Activated T-cell treated with anti-CD3 and anti-CD28 coated beads, Interleukin-2, amount 50 U/mL, for 24 hours (primary cell): ENCODE results near the gene FAM131C.

Experiments
- DNase-seq: peaks from one replicate; pipeline ENCODE4 v3.0.0-alpha.2; 2020
- H3K27ac Mint-ChIP-seq: 2 replicates; pipeline ENCODE4 v1.8.0; 2020; ENCODE audit warnings: mild to moderate bottlenecking, mixed read lengths
- H3K27me3 Mint-ChIP-seq: 2 replicates; pipeline ENCODE4 v1.8.0; 2020; ENCODE audit warnings: mixed read lengths
- H3K36me3 Mint-ChIP-seq: 2 replicates; pipeline ENCODE4 v1.8.0; 2020; ENCODE audit warnings: low read depth, mixed read lengths
- H3K4me1 Mint-ChIP-seq: 2 replicates; pipeline ENCODE4 v1.8.0; 2020; ENCODE audit warnings: low read depth, mixed read lengths
- H3K4me3 Mint-ChIP-seq: 2 replicates; pipeline ENCODE4 v1.8.0; 2020; ENCODE audit warnings: mild to moderate bottlenecking, moderate library complexity, mixed read lengths
- H3K9me3 Mint-ChIP-seq: 2 replicates; pipeline ENCODE4 v1.8.0; 2020; ENCODE audit warnings: mixed read lengths

The FAM131C gene

DNA sequence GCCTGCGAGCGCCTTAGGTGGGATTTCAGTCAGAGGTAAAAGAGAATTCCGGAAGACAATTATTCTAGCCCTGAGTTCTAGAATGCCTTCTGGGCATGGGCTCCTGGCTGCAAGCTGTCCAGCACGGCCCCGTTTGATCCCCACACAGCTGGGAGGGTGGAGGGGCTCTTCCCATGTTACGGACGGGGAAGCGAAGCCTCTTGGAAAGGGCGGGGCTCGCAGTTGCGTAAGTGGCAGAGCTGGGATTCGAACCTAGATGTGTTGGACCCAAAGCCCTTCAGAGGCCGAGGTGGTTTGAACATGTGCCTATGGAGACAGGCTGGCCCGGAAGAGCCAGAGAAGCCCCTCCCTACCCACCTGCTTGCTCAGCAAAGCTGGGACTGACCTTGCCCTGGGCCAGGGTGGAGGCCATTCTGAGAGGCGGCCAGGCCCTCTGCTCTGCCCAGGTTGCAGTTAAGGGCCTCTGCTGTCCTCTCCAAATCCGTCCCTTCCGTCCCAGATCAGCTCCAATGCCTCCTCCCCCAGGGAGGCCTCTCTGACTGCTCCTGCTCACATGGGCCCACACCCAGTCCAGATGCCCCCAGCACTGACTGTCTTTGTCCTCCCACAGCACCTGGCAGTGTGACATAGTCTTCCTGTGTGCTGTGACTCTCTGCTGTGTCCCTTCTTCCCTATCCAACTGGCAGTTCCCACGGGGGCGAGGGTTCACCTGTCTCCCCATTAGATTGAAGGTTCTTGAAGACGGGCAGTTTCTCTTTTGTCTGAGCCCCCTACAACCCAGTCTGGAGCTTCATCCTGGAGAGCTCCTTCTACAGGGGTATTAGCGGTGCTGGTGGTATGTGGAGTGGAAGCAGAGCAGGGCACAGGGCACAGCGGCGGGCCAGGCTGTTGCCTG is 54.5 kb downstream of the FAM131C start:
- no peak for DNase-seq
- H3K27ac Mint-ChIP-seq, result no peak overlapping the region
- no peaks in the 10 kb centered on the region for H3K36me3 Mint-ChIP-seq
- H3K4me1 Mint-ChIP-seq, result no peaks in the 10 kb centered on the region
- H3K4me3 Mint-ChIP-seq, result no peak overlapping the region
- H3K9me3 Mint-ChIP-seq, result no peaks in the 10 kb centered on the region
- H3K27me3 Mint-ChIP-seq, result peaks cover 7% of the 10 kb centered on the region

DNA sequence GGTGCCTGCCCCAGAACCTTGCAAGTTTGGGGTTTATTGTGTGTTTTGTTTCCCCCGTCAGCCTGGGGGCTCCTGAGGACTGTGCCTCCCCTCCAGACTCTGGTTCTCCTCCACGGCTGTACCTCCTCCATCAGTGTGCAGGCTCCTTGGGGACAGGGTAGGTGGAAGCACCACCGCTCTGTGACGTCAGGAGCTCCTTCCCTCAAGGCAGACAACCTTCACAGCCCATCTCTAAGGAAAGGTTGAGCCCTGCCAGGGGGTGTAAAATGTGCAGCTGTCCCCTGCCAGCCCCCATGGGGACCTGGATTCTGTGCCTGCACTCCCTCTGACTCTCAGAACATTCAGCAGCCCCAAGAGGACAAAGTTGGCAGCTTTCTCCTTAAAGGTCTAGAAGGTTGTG is 55.1 kb downstream of the FAM131C start:
- Mint-ChIP-seq H3K27me3 (peaks cover 9% of the 10 kb centered on the region), H3K4me3 (no peak overlapping the region), H3K27ac (no peak overlapping the region), H3K9me3 (no peaks in the 10 kb centered on the region), H3K36me3 (no peaks in the 10 kb centered on the region), H3K4me1 (peaks cover 2% of the 10 kb centered on the region)
- DNase-seq, result no peak

DNA sequence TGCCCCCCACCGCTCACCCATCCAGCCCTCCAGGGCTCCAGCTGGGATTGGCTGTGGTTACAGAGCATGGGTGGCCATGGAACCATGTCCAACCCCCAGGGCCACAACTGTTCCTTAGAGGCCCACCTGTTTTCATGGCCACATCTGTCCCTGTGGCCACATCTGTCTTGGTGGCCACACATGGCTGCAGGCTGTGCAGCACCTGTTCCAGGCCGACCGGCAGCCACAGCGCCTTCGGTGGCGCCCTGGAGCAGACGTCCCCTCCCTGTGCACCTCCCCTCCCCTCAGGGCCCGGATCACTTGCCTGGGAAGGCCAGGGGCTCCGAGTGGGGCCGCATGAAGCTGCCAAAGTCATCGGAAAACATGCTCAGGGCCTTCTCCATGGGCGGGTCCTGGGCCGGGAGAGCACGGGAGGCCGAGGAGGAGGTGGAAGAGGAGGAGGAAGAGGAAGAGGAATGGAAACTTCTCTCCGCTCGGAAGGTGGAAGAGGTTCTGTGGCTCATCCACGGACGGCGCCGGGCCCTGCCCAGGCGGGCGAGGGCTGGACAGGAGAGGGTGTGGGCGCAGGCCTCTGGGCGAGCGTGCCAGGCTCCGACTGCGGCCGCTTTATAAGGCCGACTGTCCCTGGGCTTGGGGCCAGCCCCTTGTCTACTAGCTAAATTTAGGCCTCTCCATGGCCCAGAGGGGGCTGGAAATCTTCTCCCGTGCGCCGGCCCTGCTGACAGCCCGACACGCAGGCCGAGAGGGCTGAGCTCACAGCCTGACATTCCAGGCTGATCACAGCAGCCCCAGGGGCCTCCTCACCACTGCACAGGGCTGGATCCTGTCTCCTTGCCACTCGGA is 55.8 kb downstream of the FAM131C start, which contains the start of gene HSPB7:
Gene HSPB7 (minus strand): TSS at position 583 of the 843 bp plus-strand sequence. CDS start 80 bp downstream, at position 503.
- Mint-ChIP-seq H3K36me3 (no peaks in the 10 kb centered on the region), H3K4me1 (peaks cover 2% of the 10 kb centered on the region), H3K27me3 (peaks cover 9% of the 10 kb centered on the region), H3K9me3 (no peaks in the 10 kb centered on the region), H3K27ac (no peak within 1 kb of the TSS), H3K4me3 (no peak within 1 kb of the TSS)
- DNase-seq, result no peak

DNA sequence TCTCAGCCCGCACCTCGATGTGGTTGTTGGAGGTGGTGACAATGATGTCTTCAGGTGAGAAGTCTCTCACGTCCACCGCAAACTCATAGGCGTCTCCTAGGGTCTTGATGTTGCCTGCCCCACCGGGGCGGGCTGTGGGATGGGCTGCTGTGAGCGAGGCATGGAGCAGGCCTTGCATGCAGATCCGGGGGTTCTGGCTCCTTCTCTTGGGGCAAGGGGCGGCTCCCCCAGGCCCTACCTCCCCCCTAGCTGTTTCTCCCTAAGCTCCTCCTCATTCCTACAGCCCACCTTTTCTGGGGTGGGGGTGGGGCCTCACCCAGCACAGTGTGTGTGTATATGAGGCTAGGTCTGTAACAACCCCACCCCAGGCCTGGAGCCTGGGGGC is 56.4 kb downstream of the FAM131C start:
- no peak overlapping the region for H3K27ac Mint-ChIP-seq
- no peak overlapping the region for H3K4me3 Mint-ChIP-seq
- DNase-seq, result no peak
- no peaks in the 10 kb centered on the region for H3K9me3 Mint-ChIP-seq
- peaks cover 15% of the 10 kb centered on the region for H3K27me3 Mint-ChIP-seq
- H3K36me3 Mint-ChIP-seq, result no peaks in the 10 kb centered on the region
- H3K4me1 Mint-ChIP-seq, result peaks cover 8% of the 10 kb centered on the region

DNA sequence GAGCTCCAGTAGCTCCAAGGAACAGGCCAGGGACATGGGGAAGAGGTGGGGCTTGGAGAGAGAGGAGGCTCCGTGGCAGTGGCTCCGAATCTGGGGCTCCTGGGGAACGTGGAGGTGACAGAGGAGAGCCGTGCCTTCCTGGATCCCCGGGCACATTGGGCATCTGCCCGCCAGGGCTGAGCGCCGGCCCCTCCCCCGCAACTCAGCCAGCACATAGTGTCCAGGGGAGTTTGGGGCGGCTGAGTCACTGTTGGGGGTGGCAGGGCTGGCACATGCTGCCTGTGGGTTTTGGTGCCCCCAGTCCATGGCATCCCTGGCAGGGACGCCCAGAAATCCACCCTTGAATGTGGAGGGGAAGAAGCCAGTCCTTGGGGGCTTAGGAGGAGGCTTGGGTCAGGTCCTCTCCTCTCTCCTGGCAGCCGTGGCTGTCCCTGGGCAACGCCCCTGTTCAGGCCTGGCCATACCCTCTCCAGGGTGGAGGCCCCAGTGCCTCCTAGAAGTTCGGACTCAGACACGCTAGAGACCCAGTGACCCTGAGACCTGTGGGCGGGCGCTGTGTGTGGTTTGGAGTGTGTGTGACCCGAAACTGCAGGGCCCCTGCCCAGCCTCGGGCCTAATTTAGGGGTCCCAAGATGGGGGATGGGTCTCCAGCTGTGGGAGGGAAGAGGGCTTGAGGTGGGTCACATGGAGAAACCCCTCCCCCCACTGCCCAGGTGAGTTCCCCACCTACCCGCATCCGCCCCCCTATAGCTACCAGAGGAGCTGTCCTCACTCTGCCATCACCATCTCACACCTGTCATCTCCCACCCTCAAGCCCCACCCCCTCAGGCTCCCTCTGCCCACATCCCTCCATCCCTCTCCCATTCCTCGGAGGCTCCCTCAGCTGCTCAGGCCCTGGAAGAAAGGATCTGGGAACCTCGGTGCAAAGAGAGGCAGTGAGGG is 57.2 kb downstream of the FAM131C start:
- Mint-ChIP-seq H3K4me1 (peaks cover 8% of the 10 kb centered on the region), H3K4me3 (no peak overlapping the region), H3K27ac (no peak overlapping the region), H3K9me3 (no peaks in the 10 kb centered on the region), H3K27me3 (peaks cover 19% of the 10 kb centered on the region), H3K36me3 (no peaks in the 10 kb centered on the region)
- no peak for DNase-seq

DNA sequence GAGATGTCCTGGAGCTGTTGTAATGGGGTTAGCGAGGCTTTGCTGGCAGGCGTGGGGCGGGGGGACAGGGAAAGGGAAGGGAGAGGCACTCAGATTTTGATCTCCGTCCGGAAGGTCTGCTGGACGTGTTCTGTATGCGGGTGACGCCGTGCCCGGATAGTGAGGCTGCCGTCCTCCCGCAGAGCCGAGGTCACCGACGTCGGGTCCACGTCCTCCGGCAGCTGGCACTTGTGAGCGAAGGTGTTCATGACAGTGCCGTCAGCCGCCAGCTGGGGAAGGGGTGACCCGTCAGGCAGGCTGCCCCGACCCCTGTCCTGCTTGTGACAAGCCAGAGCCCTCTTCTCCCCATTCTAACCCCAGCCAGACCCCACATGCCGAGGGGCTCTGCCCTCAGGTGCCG is 58.0 kb downstream of the FAM131C start:
- Mint-ChIP-seq H3K4me3 (no peak overlapping the region), H3K27ac (no peak overlapping the region), H3K4me1 (peaks cover 8% of the 10 kb centered on the region), H3K9me3 (no peaks in the 10 kb centered on the region), H3K27me3 (peaks cover 19% of the 10 kb centered on the region), H3K36me3 (no peaks in the 10 kb centered on the region)
- DNase-seq, result no peak

DNA sequence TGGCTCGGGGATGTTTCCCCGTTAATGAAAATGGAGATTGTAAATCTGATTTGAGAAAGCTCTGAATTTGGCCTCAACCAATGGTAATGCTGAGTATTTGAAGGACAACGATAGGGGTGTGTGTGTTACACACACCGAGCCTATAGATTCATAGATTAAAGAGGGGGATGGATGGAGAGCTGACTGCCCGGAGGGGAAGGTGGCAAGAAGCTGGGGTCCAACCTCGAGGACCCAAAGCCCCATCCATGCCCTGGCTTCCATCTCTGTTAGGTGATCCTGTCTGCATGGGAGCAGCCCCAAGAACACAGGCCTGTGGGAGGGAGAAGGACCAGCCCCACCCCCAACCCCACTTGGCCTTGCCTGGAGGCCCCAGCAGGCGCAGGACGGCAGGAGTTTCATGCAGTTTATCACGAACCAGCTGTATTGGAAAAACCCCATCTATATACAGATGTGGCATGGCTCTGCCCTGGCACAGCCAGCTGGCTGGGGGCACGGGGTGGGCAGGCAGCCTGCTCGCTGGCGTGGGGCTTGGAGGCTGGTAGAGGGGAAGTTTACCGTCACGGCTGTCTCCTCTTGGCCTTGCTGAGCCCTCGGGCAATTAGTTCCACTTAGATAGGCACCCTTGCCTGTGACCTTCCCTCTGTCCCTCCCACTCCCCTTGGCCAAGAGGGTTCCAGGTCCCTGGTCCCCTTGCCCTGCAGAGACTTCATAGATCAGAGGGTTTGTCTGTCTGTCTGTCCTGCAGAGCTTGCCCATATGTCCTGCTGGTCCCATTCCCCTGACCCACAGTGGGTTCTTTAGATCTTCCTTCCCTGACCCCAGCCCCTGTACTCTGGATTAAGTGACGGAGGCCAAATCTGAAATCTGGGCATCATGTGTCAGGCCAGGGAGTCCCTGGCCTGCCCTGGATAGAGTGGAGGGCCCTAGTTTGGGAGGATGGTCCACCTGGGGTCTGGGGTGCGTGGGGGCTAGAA is 58.7 kb downstream of the FAM131C start:
- Mint-ChIP-seq H3K4me3 (no peak overlapping the region), H3K4me1 (peaks cover 8% of the 10 kb centered on the region), H3K36me3 (no peaks in the 10 kb centered on the region), H3K27ac (no peak overlapping the region), H3K9me3 (no peaks in the 10 kb centered on the region), H3K27me3 (peaks cover 19% of the 10 kb centered on the region)
- no peak for DNase-seq

DNA sequence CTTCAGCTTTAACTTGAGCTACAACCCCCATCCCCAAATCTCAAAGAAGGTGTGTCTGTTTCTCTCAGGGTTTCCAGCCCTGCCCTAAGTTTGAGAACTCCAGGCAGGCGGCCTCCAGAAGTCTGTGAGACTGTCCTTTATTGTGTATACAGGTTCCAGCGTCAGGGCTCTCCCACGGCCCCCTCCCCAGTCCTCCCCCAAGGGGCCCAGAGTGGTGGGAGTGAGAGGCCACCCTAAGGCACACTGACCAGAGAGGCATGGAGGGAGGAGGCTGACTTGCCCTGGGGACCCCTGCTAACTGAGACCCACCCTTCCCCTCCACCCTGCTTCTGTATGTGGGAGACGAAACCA is 59.6 kb downstream of the FAM131C start:
- no peak for DNase-seq
- Mint-ChIP-seq H3K9me3 (no peaks in the 10 kb centered on the region), H3K27me3 (peaks cover 19% of the 10 kb centered on the region), H3K4me3 (no peak overlapping the region), H3K4me1 (peaks cover 8% of the 10 kb centered on the region), H3K36me3 (no peaks in the 10 kb centered on the region), H3K27ac (no peak overlapping the region)

DNA sequence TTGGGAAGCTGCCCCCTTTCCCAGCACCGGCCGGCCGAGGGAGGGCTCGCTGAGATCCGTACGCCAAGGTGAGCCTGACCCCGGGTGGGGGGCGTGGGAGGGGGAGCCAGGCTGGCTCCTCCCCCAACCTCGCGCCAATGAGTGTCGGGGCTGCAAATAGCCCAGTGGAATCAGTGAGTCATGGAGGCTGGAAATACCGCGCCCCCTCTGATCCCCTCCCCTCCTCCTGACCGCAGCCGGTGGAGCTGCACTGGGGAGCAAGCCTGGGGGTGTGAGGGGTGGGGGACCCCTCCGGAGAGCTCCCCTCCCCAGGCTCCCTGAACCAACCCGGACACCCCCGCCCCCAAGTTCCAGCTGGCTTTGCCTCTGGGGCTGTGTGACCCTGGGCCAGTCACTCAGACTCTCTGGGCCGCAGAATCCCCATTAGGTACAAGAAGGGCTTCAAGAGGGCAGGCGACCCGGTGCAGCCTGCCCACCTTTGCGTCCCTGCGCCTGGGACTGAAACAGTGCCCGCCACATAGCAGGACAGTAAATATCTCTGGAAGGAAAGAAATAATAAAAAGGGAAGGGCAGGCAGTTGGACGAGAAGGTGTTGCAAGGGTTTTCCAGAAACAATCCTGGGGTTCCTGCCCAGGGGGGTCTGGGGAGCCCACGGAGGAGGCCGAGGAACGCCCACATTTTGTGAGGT is 60.1 kb downstream of the FAM131C start:
- Mint-ChIP-seq H3K27ac (no peak overlapping the region), H3K27me3 (peaks cover 19% of the 10 kb centered on the region), H3K9me3 (no peaks in the 10 kb centered on the region), H3K4me3 (no peak overlapping the region), H3K36me3 (no peaks in the 10 kb centered on the region), H3K4me1 (peaks cover 8% of the 10 kb centered on the region)
- peak; percentile 71 for DNase-seq

DNA sequence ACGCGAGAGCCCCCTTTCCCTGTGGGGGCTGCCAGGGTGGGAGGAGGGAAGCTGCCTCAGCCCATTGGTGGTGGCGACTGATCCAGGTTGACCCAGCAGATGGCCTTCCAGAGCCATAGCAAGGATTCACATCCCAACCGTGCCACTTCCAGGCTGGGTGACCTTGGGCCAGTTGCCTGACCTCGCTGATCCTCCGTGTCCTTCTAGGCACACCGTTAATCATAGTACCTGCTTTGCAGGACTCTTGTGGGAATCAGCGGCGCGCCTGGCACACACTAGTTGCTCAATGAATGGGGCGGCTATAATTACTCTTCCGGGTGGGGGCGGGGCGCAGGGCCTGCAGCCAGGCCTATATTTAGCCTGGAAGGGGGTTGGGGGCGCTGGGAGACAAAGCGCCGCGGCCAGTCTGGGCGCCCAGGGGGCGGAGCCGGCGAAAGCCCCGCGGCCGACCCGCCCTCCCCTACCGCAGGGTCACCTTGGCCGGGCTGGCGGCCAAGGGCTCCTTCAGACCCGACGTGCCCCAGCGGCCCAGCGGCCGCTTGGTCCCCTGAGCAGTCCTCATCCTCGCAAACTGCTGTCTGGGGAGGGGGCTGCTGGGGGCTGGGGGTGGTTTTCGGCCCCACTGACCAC is 60.7 kb downstream of the FAM131C start:
- peak; percentile 63 for DNase-seq
- peaks cover 8% of the 10 kb centered on the region for H3K4me1 Mint-ChIP-seq
- H3K4me3 Mint-ChIP-seq, result peak overlapping the region; percentile 20
- no peaks in the 10 kb centered on the region for H3K9me3 Mint-ChIP-seq
- H3K36me3 Mint-ChIP-seq, result no peaks in the 10 kb centered on the region
- H3K27me3 Mint-ChIP-seq, result peaks cover 19% of the 10 kb centered on the region
- peak overlapping the region; percentile 14 for H3K27ac Mint-ChIP-seq

DNA sequence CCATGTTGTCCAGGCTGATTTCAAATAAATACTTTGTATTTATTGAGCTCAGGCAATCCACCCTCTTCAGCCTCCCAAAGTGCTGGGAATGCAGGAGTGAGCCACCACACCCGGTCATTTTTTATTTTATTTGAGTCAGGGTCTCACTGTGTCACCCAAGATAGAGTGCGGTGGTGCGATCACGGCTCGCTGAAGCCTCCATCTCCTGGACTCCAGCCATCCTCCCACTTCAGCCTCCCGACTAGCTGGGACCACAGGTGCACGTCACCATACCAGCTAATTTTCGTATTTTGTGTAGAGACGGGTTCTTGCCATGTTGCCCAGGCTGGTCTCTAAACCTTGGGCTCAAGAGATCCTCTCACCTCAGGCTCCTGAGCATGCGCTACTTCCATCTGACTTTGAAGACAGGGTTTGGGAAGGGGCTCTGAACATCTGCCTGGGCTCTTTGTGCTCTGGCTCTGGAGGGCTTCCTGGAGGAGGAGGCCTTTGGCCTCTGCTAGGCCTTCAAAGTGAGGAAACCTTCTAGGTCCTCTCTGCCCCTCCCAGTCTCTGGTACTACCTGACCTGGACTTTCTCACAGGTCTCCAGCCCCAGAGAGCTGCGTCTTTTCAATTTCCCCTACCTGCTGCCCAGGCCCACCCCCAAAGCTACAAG is 61.4 kb downstream of the FAM131C start:
- Mint-ChIP-seq H3K4me1 (peaks cover 9% of the 10 kb centered on the region), H3K4me3 (peak overlapping the region; percentile 20), H3K36me3 (no peaks in the 10 kb centered on the region), H3K27ac (peak overlapping the region; percentile 14), H3K9me3 (no peaks in the 10 kb centered on the region), H3K27me3 (peaks cover 19% of the 10 kb centered on the region)
- no peak for DNase-seq

DNA sequence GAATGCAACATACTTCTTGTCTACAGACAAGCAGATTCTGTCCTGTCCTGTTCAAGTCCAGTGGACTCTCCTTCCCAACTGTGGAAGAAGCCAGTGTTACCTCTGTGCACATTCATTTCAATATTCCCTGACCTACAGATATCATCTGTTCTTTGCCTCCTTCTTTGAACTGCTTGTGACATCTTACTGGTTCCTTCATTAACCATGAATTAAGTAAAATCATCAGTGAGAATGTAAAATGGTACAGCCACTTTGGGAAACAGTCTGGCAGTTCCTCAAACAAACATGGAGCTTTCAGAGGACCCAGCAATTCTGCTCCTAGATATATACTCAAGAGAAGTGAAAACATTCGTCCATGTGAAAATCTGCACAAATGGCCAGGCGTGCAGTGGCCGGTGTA is 62.6 kb downstream of the FAM131C start:
- Mint-ChIP-seq H3K4me3 (no peak overlapping the region), H3K27me3 (peaks cover 19% of the 10 kb centered on the region), H3K9me3 (no peaks in the 10 kb centered on the region), H3K4me1 (peaks cover 16% of the 10 kb centered on the region), H3K27ac (no peak overlapping the region), H3K36me3 (no peaks in the 10 kb centered on the region)
- no peak for DNase-seq
